SK-N-SH (cell line): ENCODE data around the gene PLEKHH1. TPM values are rescaled to one million over a fixed set of nuclear protein-coding genes. Genes with fewer than 3 reads are reported as not detected.
"Not testable (repeated sequence)": the region's sequence is repeated elsewhere in the genome, so short reads cannot be mapped to it uniquely, and the experiment has no call there.

ENCODE experiments used
- CTCF ChIA-PET: fragments of 300-600, 350-600 bp; formaldehyde crosslinking; extraction: SDS; loops from one replicate; lab custom pipeline; 2021; lab: Yijun Ruan, JAX
- POLR2A ChIA-PET: fragments of 350-600 bp; sonication (Branson Sonifier 250); formaldehyde crosslinking; extraction: SDS; loops from one replicate; lab custom pipeline; 2020; ENCODE audit warnings: antibody characterized with exemption, inconsistent platforms; lab: Yijun Ruan, JAX
- DNase-seq: peaks from one replicate; pipeline ENCODE4 v3.0.0; 2012
- H2AFZ ChIP-seq: fragments of 200-600 bp; sonication (generic); 2 replicates; pipeline ENCODE4 v1.8.1; 2016; ENCODE audit warnings: antibody characterized with exemption, mild to moderate bottlenecking, low read depth
- H3F3A ChIP-seq: fragments of 200-600 bp; sonication (generic); replicated peaks from 2 replicates; pipeline ENCODE3; 2016; ENCODE audit warnings: antibody characterized with exemption, mild to moderate bottlenecking; ENCODE audit not compliant: insufficient read depth
- H3K27ac ChIP-seq, 2 experiments: fragments of 200-500 bp in 1 of 2; fragments of 200-600 bp in 1 of 2; sonication (Bioruptor generic) in 1 of 2; sonication (generic), shearing (Covaris generic) in 1 of 2; 2 replicates each; pipeline versions ENCODE4 v1.5.1 to v1.6.1; 2014 to 2016; ENCODE audit warnings: low read depth in 2 of 2, inconsistent platforms in 1 of 2, low read length in 1 of 2, mild to moderate bottlenecking in 1 of 2, mixed read lengths in 1 of 2
- H3K27me3 ChIP-seq: fragments of 200-600 bp; sonication (generic), shearing (Covaris generic); 2 replicates; pipeline ENCODE4 v1.6.1; 2016; ENCODE audit warnings: mixed run types; ENCODE audit not compliant: insufficient read depth
- H3K36me3 ChIP-seq, 2 experiments: fragments of 200-500 bp in 1 of 2; fragments of 200-600 bp in 1 of 2; sonication (Bioruptor generic) in 1 of 2; sonication (generic) in 1 of 2; replicated peaks in 1 of 2; 2 replicates each; pipeline versions ENCODE3 to v1.5.1; 2014 to 2016; ENCODE audit warnings: low read length in 1 of 2, mild to moderate bottlenecking in 1 of 2; ENCODE audit not compliant: insufficient read depth in 2 of 2, control insufficient read depth in 1 of 2
- H3K4me1 ChIP-seq, 2 experiments: fragments of 200-500 bp in 1 of 2; fragments of 200-600 bp in 1 of 2; sonication (Bioruptor generic) in 1 of 2; sonication (generic), shearing (Covaris generic) in 1 of 2; 2 replicates each; pipeline versions ENCODE4 v1.5.1 to v1.6.1; 2014 to 2016; ENCODE audit warnings: low read depth in 1 of 2, low read length in 1 of 2, mixed run types in 1 of 2; ENCODE audit not compliant: insufficient read depth in 2 of 2, control insufficient read depth in 1 of 2
- H3K4me2 ChIP-seq: fragments of 200-600 bp; sonication (generic), shearing (Covaris generic); 2 replicates; pipeline ENCODE4 v1.6.1; 2017; ENCODE audit warnings: mixed run types
- H3K4me3 ChIP-seq, 2 experiments: fragments of 200-500 bp in 1 of 2; fragments of 200-600 bp in 1 of 2; sonication (Bioruptor generic) in 1 of 2; sonication (generic), shearing (Covaris generic) in 1 of 2; 2 replicates each; pipeline versions ENCODE4 v1.5.1 to v1.8.1; 2014 to 2016; ENCODE audit warnings: low read depth in 2 of 2, inconsistent platforms in 1 of 2, low read length in 1 of 2, mild to moderate bottlenecking in 1 of 2, mixed read lengths in 1 of 2, moderate library complexity in 1 of 2
- H3K79me2 ChIP-seq: fragments of 200-600 bp; sonication (generic); 2 replicates; pipeline ENCODE4 v1.8.1; 2017; ENCODE audit warnings: mild to moderate bottlenecking; ENCODE audit not compliant: insufficient read depth
- H3K9ac ChIP-seq: fragments of 200-600 bp; sonication (generic); 2 replicates; pipeline ENCODE4 v1.6.1; 2017; ENCODE audit warnings: mixed run types
- H3K9me2 ChIP-seq: fragments of 200-600 bp; sonication (generic); 2 replicates; pipeline ENCODE4 v1.6.1; 2017; ENCODE audit warnings: mixed run types
- H3K9me3 ChIP-seq: fragments of 200-600 bp; sonication (generic); 2 replicates; pipeline ENCODE4 v1.6.1; 2017; ENCODE audit warnings: mixed run types, mild to moderate bottlenecking, moderate library complexity
- H4K20me1 ChIP-seq: fragments of 200-600 bp; sonication (generic); 2 replicates; pipeline ENCODE4 v1.6.1; 2017; ENCODE audit warnings: mild to moderate bottlenecking, mixed run types; ENCODE audit not compliant: insufficient read depth
- EZH2phosphoT487 ChIP-seq: fragments of 200-600 bp; sonication (generic); IDR thresholded peaks from 2 replicates; pipeline ENCODE4 v1.6.1; 2017; ENCODE audit warnings: low read depth, mixed run types, mild to moderate bottlenecking, antibody characterized with exemption, moderate library complexity, borderline replicate concordance
- FOSL2 ChIP-seq: IDR thresholded peaks from 2 replicates; pipeline ENCODE4 v1.4.0; 2012; ENCODE audit warnings: low read depth, mild to moderate bottlenecking, moderate library complexity, borderline replicate concordance
- FOXJ3 ChIP-seq: sonication (generic); formaldehyde crosslinking; IDR thresholded peaks from 2 replicates; pipeline ENCODE4 v1.5.1; 2020; ENCODE audit warnings: mild to moderate bottlenecking, missing genetic modification reagents
- MXI1 ChIP-seq: IDR thresholded peaks from 2 replicates; pipeline ENCODE4 v1.6.1; 2012; ENCODE audit warnings: mild to moderate bottlenecking, low read depth, low read length, improper control_type of control experiment
- RAD21 ChIP-seq: IDR thresholded peaks from 2 replicates; pipeline ENCODE4 v1.6.1; 2012; ENCODE audit warnings: mild to moderate bottlenecking, low read length
- RCOR1 ChIP-seq: fragments of 150-350 bp; IDR thresholded peaks from 2 replicates; pipeline ENCODE4 v1.6.1; 2017; ENCODE audit warnings: antibody characterized with exemption, low read length
- SMC3 ChIP-seq: IDR thresholded peaks from 2 replicates; pipeline ENCODE4 v1.6.1; 2012; ENCODE audit warnings: low read depth, low read length, improper control_type of control experiment
- TAF1 ChIP-seq: IDR thresholded peaks from 2 replicates; pipeline ENCODE4 v1.6.1; 2012; ENCODE audit warnings: low read depth, mild to moderate bottlenecking, low read length, moderate library complexity, borderline replicate concordance
- TEAD4 ChIP-seq: IDR thresholded peaks from 2 replicates; pipeline ENCODE4 v1.4.0; 2012; ENCODE audit warnings: mild to moderate bottlenecking, borderline replicate concordance; ENCODE audit not compliant: insufficient read depth
- USF1 ChIP-seq: IDR thresholded peaks from 2 replicates; pipeline ENCODE4 v1.4.0; 2012; ENCODE audit warnings: low read depth, borderline replicate concordance
- YY1 ChIP-seq: IDR thresholded peaks from 2 replicates; pipeline ENCODE4 v1.4.0; 2012; ENCODE audit warnings: low read depth, mild to moderate bottlenecking
- WGBS: methylation state at CpG from one replicate; pipeline ENCODE4 v1.1.6; 2017; ENCODE audit warnings: low lambda C conversion rate; 5-methylcytosine and 5-hydroxymethylcytosine counted together
- polyA plus RNA-seq, 3 experiments: library from polyadenylated mRNA; depleted of rRNA; stranded (reverse); fragments of >200 nt; gene quantifications; 2 replicates each; pipeline ENCODE4 v1.2.3, GENCODE V29; 2012

Gene PLEKHH1
- polyA plus RNA-seq, 1 of the 3 experiments (the other 2 are of a cell fraction): 1.6 TPM

- Histone ChIP-seq H3K27ac (peak overlapping the region in 1 of 2 experiments; percentile 76; a peak in 3 of 4 replicates), H3K4me3 (no peak overlapping the region), H3K9me2 (no peaks in the 10 kb centered on the region), H3F3A (peaks cover 22% of the 10 kb centered on the region), H3K27me3 (no peaks in the 10 kb centered on the region), H4K20me1 (no peaks in the 10 kb centered on the region), H3K79me2 (no peaks in the 10 kb centered on the region), H3K9me3 (no peaks in the 10 kb centered on the region), H3K9ac (peak overlapping the region; percentile 26; the same call in 1 of the 2 replicates), H3K36me3 (no peaks in the 10 kb centered on the region), H3K4me2 (peak overlapping the region; percentile 58; the same call in 1 of the 2 replicates), H2AFZ (peak overlapping the region; percentile 77; the same call in 1 of the 2 replicates), H3K4me1 (peaks cover 5 to 10% of the 10 kb centered on the region in 2 experiments; a peak in 3 of 4 replicates)
- ChIA-PET POLR2A (interaction anchor here (0.6 kb wide), 2 partner anchors 22 to 23 kb away, joined by 3 read pairs; partner anchors contain the start of gene PIGH), CTCF (interaction anchor here (0.9 to 6.2 kb wide), 3 partner anchors 21 to 196 kb away, joined by 3 to 85 read pairs (median 3); partner anchors contain the start of gene RDH12)
- TF ChIP-seq USF1 (no peak), TAF1 (no peak), RAD21 (no peak), EZH2phosphoT487 (no peak), FOSL2 (no peak)
- WGBS: 58% methylated on average over 2 of the region's 2 CpGs
- DNase-seq: no peak
These were observed 90.0 kb downstream of the PLEKHH1 start for GRCh38 chr14:67623114-67623513.

- H3K9ac ChIP-seq, H3K79me2 ChIP-seq, H3F3A ChIP-seq, H3K4me1 ChIP-seq, H3K27me3 ChIP-seq, H2AFZ ChIP-seq, DNase-seq, H3K4me3 ChIP-seq, POLR2A ChIA-PET, H3K9me2 ChIP-seq, CTCF ChIA-PET, H3K4me2 ChIP-seq, H3K9me3 ChIP-seq, H3K36me3 ChIP-seq, H3K27ac ChIP-seq, H4K20me1 ChIP-seq: not testable (repeated sequence)
- WGBS: 96% methylated on average over 1 of the region's 1 CpG
These were observed 93.0 kb downstream of the PLEKHH1 start for GRCh38 chr14:67626131-67626530.

GRCh38 chr14:67627519-67627918, 94.4 kb downstream of the PLEKHH1 start:
- POLR2A ChIA-PET: no interaction called here

More at GRCh38 chr14:67627519-67627918, 94.4 kb downstream of the PLEKHH1 start:
- Histone ChIP-seq H3K4me1 (peaks cover 0 to 8% of the 10 kb centered on the region in 2 experiments; a peak in 1 of 4 replicates), H4K20me1 (no peaks in the 10 kb centered on the region), H3K27ac (no peak overlapping the region), H3K4me2 (no peak overlapping the region), H3K4me3 (no peak overlapping the region), H3K9ac (no peak overlapping the region), H3K9me3 (no peaks in the 10 kb centered on the region), H2AFZ (no peak overlapping the region), H3K9me2 (no peaks in the 10 kb centered on the region), H3K27me3 (no peaks in the 10 kb centered on the region), H3K36me3 (no peaks in the 10 kb centered on the region), H3K79me2 (no peaks in the 10 kb centered on the region), H3F3A (peaks cover 5% of the 10 kb centered on the region)
- DNase-seq: no peak
- CTCF ChIA-PET: interaction anchor here (0.6 to 1.9 kb wide), 4 partner anchors 8 to 203 kb away, joined by 3 to 4 read pairs (median 3); no protein-coding TSS in a partner anchor
- TF ChIP-seq TEAD4 (no peak), RAD21 (no peak), RCOR1 (no peak), MXI1 (no peak), FOXJ3 (CRISPR knock-in tag) (no peak), YY1 (no peak), SMC3 (no peak)
